ENCODE results near the gene PGGT1B.
A peak's percentile ranks its signal among the peaks of the same experiment; 100 is the strongest.

Gene PGGT1B

DNA sequence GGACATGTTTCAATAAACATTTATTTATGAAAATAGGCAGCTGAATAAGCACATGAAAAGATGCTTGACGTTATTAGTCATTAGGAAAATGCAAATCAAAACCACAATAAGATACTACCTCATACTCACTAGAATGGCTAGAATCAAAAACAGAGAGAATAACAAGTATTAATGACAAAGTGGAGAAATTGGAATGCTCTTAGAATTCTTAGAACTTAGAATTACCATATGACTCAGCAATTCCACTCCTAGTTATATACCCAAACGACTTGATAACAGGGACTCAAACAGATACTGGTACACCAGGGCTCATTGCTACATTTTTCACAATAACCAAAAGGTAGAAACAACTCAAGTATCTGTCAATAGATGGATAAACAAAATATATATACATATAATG, 77.9 kb downstream of the PGGT1B start:
- in situ Hi-C loops (cut with MboI; ENCODE audit: low pct_unique_long_range_greater_than_20kb, low sequenced_read_pairs, unreplicated experiment): no loop called here
- TF ChIP-seq, protein P1, sequence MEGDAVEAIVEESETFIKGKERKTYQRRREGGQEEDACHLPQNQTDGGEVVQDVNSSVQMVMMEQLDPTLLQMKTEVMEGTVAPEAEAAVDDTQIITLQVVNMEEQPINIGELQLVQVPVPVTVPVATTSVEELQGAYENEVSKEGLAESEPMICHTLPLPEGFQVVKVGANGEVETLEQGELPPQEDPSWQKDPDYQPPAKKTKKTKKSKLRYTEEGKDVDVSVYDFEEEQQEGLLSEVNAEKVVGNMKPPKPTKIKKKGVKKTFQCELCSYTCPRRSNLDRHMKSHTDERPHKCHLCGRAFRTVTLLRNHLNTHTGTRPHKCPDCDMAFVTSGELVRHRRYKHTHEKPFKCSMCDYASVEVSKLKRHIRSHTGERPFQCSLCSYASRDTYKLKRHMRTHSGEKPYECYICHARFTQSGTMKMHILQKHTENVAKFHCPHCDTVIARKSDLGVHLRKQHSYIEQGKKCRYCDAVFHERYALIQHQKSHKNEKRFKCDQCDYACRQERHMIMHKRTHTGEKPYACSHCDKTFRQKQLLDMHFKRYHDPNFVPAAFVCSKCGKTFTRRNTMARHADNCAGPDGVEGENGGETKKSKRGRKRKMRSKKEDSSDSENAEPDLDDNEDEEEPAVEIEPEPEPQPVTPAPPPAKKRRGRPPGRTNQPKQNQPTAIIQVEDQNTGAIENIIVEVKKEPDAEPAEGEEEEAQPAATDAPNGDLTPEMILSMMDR (IDR thresholded peaks at IDR 0.05; ENCODE audit: extremely low read depth, insufficient read depth, missing control alignments): no peak
- no peak for DNase-seq (ENCODE audit: low spot score)

DNA sequence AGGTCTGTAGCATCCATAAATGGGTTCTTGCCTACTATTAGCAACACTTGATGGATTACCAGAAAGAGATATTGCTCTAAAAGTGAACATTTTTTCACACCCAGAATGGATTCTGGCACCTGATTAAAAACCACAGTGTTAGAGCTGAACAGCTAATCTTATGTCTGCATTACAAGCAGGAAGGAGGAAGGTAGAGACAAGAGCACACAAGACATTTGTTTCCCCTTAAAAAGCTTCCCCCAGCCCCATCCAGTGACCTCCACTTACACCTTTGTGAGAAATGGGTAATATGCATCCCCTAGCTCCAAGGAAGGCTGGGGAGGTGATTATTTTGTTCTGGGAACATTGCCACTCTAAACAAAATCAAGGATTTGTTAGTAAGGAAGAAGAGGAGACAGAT, 80.9 kb downstream of the PGGT1B start:
- in situ Hi-C loops (cut with MboI; ENCODE audit: low pct_unique_long_range_greater_than_20kb, low sequenced_read_pairs, unreplicated experiment): no loop called here
- no peak for DNase-seq (ENCODE audit: low spot score)
- TF ChIP-seq, protein P1 (IDR thresholded peaks at IDR 0.05; ENCODE audit: extremely low read depth, insufficient read depth, missing control alignments): no peak

GRCh38 chr5:115180165-115180709, 82.4 kb downstream of the PGGT1B start:
- peak; percentile 67 for DNase-seq (ENCODE audit: low spot score)
- TF ChIP-seq, protein P1 (IDR thresholded peaks at IDR 0.05; ENCODE audit: extremely low read depth, insufficient read depth, missing control alignments): no peak
- in situ Hi-C loops (cut with MboI; ENCODE audit: low pct_unique_long_range_greater_than_20kb, low sequenced_read_pairs, unreplicated experiment): no loop called here

DNA sequence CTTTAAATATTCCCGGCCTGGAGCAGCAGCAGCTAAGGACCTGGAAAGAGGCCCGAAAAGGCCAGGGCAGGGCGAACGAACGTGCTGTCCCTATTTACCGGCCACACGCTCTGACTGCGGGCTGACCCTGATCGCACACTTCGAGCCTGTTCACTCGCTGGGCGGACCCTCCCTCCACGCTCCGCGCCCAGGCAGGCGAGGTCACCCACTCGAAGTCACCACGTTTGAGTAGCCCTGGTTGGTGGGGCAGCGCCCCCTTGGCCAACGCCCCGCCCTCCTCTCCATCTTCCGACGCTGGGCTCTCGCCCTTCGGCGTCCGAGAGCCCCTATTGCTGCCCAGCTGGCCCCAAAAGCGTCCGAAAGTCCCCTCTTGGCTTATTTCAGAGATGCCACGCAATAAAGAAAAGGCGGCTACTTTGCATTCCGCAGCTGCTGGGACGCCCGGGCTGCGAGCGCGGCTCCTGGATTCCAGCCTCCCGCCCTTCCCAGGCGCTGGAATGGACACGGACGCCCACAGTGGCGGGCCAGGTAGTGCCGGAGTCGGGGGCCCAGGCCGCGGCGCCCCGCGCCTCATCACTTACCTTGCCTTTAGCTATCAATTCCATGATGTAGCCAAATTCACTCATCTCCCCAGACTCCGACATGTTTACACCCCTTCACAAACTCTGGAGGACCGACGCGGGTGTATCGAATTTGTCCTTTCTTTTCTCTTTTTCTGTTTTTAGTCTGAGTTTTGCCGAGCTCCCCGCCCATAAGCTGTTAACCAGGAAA, 83.1 kb downstream of the PGGT1B start:
- TF ChIP-seq, protein P1 (IDR thresholded peaks at IDR 0.05; ENCODE audit: extremely low read depth, insufficient read depth, missing control alignments): no peak
- peak; percentile 59 for DNase-seq (ENCODE audit: low spot score)
- in situ Hi-C loops (cut with MboI; ENCODE audit: low pct_unique_long_range_greater_than_20kb, low sequenced_read_pairs, unreplicated experiment): no loop called here

- in situ Hi-C loops (cut with MboI; ENCODE audit: low pct_unique_long_range_greater_than_20kb, low sequenced_read_pairs, unreplicated experiment): no loop called here
- TF ChIP-seq, protein P1 (IDR thresholded peaks at IDR 0.05; ENCODE audit: extremely low read depth, insufficient read depth, missing control alignments): no peak
- DNase-seq (ENCODE audit: low spot score): no peak
Observed at GRCh38 chr5:115179030-115179393, 83.7 kb downstream of the PGGT1B start.

DNA sequence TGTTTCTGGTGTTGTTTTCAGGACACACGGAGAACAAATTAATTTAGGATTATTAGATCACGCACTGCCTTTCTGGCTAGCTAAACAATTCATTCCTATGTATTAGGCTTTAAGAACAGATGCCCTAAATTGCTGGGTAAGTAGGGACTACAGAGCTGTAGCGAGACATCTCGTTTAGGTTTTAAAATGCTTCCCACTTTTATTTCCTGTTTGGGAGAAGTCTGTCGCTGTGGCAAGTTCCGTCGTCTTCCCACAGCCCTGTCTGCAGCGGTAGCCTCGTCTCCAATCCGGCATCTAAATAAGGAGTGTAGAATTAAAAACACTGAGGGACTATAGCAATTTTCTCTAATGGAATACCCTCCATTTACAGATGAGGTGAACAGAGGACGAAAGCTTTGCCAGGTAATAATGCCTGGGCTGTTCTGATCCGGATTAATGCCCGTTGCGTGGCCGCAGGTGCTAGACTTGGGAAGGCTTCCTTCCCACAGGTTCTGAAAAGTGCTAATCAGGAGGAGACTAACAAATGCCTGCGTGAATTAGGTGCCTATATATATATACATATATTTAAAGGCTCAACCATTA, 91.7 kb downstream of the PGGT1B start:
- TF ChIP-seq, protein P1 (IDR thresholded peaks at IDR 0.05; ENCODE audit: extremely low read depth, insufficient read depth, missing control alignments): no peak
- in situ Hi-C loops (cut with MboI; ENCODE audit: low pct_unique_long_range_greater_than_20kb, low sequenced_read_pairs, unreplicated experiment): no loop called here
- DNase-seq (ENCODE audit: low spot score): no peak

Measured in GM13977 (cell line).